Activated T-cell treated with anti-CD3 and anti-CD28 coated beads for 24 hours (primary cell): ENCODE results near the gene FGR.
"Not testable (repeated sequence)": the region's sequence is repeated elsewhere in the genome, so short reads cannot be mapped to it uniquely, and the experiment has no call there.

Experiments
- DNase-seq: peaks from one replicate; pipeline ENCODE4 v3.0.0-alpha.2; 2020; ENCODE audit warnings: low read depth

FGR gene

GRCh38 chr1:27634985-27635367, at the start of gene FGR:
Gene FGR (minus strand): TSS chr1:27635185. CDS start chr1:27623916, 11,269 bp downstream.
- no peak for DNase-seq

- no peak for DNase-seq
These were observed 49.2 kb upstream of the FGR start for GRCh38 chr1:27684176-27684575.

GRCh38 chr1:27682351-27682944, 47.5 kb upstream of the FGR start:
- no peak for DNase-seq

GRCh38 chr1:27681580-27681979, 46.6 kb upstream of the FGR start:
- DNase-seq = not testable (repeated sequence)

GRCh38 chr1:27680225-27680791, 45.3 kb upstream of the FGR start:
- not testable (repeated sequence) for DNase-seq

- DNase-seq = no peak
These were observed 43.8 kb upstream of the FGR start for GRCh38 chr1:27678747-27679146.

- DNase-seq = no peak
These were observed 41.4 kb upstream of the FGR start for GRCh38 chr1:27676410-27676809.

- DNase-seq = no peak
These were observed 37.7 kb upstream of the FGR start for GRCh38 chr1:27672750-27673112.

GRCh38 chr1:27671964-27672749, 37.2 kb upstream of the FGR start, which contains the start of gene IFI6:
Gene IFI6 (minus strand): TSS chr1:27672192. CDS start chr1:27669314, 2,878 bp downstream.
- DNase-seq = peak; percentile 64

- DNase-seq = no peak
These were observed 34.9 kb upstream of the FGR start for GRCh38 chr1:27669876-27670275.

- peak; percentile 80 for DNase-seq
These were observed 34.1 kb upstream of the FGR start for GRCh38 chr1:27668808-27669723.

- no peak for DNase-seq
These were observed 33.3 kb upstream of the FGR start for GRCh38 chr1:27668121-27668807.

GRCh38 chr1:27666791-27667254, 31.8 kb upstream of the FGR start:
- no peak for DNase-seq

GRCh38 chr1:27666294-27666693, 31.3 kb upstream of the FGR start:
- DNase-seq = no peak

- DNase-seq = no peak
These were observed 30.1 kb upstream of the FGR start for GRCh38 chr1:27665016-27665651.

- DNase-seq = no peak
These were observed 29.3 kb upstream of the FGR start for GRCh38 chr1:27664291-27664690.

GRCh38 chr1:27662707-27663393, 27.9 kb upstream of the FGR start:
- peak; percentile 87 for DNase-seq

GRCh38 chr1:27662261-27662660, 27.3 kb upstream of the FGR start:
- DNase-seq = no peak

GRCh38 chr1:27661412-27662075, 26.6 kb upstream of the FGR start:
- DNase-seq = no peak

GRCh38 chr1:27660300-27660835, 25.4 kb upstream of the FGR start:
- DNase-seq = no peak
